ENCODE results near the gene TLL2.

TLL2 gene

DNA sequence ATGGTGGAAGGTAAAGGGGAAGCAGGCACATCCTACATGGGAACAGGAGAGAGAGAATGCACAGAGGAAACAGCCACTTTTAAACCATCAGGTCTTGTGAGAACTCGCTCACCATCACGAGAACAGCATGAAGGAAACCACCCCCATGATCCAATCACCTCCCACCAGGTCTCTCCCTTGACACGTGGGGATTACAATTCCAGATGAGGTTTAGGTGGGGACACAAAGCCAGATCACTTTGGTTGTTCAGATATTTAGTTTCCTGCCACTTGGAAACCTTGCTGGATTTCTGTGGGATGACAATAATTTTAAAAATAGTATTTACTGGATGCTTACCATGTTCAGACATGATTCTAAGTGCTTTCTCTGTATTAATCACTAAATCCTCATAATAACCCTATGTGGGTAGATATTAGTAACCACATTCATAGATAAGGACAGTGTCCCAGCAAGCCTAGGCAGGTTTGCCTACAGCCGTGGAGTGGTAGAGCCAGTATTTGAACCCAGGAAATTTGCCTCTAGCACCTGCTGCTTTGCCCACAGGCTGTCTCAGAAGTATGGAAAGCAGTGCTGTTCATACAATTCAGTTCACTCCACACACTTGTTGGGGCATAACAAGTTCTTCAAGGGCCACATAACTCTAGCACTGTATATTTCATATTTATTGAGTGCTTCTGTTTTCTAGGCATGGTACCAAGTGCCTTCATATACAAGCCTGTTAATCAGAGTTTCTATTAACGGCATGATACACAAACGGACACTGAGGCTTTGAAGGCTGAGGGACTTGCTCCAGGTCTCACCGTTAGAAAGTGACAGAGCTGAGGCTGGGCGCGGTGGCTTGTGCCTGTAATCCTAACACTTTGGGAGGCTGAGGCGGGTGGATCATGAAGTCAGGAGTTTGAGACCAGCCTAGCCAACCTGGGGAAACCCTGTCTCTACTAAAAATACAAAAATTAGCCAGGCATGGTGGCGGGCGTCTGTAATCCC is 8.3 kb downstream of the TLL2 start:
- DNase-seq: no peak

DNA sequence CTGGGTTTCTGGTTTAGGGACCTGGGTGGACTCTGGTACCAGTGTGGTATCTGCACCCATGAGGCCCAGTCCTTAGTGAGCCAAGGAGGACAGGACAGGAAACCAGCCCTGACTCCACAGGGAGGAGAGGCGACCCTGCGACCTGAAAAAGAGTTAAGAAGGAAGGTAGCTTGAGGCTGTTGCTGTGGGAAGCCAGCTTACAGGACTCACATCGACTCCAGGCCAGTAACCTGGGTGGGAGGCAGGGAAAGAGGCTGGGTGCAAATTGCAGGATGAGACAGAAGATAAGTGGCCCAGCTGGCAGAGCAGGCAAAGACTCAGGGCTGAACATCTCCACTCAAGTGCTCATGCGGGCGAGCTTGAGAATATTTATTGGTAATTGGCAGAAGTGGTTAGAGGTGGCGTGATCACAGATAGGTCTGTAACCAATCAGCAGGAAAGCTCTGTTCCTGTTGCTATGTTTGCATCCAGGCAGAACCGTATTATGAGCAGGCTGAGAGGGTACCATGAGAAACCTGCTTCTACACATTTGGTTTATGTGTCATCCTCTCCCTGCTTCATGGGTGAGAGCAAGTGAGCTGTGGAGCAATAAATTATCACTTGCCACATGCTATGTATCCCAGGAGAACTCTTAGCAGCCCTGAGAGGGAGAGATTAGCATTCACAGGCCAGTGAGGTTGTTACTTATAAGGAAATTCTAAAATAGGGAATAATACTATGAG is 11.0 kb downstream of the TLL2 start:
- no peak for DNase-seq

DNA sequence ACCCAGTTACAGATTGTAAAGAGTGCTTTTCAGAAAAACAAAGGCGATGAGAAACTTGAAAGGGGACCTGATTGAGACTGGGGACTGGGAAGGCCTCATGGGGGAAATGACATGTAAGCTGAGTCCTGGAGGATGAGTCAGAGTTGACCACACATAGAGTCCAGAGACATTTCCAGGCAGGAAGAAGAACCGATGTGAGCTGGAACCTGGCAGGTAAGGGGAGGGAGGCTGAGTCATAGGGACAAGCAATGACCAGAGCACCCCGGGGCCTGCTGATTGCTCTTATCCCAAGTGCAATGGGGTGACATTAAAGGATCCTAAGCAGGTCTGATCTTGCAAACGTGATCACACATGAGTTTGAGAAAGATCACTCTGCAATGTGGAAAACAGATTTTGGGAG is 11.7 kb downstream of the TLL2 start:
- DNase-seq: no peak

DNA sequence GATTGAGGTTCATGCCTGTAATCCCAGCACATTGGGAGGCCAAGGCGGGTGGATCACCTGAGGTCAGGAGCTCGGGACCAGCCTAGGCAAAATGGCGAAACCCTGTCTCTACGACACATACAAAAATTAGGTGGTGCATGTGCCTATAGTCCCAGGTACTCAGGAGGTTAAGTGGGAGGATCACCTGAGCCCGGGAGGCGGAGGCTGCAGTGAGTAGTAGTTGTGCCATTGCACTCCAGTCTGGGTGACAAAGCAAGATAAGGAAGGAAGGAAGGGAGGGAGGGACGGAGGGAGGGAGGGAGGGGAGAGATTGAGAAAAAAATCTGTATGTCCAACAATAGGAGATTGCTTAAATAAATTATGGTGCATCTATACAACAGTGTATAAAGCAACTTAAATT is 13.2 kb downstream of the TLL2 start:
- DNase-seq: no peak

DNA sequence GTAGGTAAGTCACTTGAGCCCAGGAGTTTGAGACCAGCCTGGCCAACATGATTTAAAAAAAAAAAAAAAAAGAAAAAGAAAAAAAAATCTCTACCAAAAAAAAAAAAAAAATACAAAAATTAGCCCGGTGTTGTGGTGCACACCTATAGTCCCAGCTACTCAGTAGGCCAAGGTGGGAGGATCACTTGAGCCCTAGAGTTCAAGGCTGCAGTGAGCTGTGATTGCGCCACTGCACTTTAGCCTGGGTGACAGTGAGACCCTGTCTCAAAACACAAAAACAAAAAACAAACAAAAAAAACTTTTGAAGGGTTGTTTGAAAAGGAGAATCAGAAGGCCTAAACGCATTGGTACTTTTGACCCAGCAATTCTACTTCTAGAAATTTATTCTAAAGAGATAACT is 13.7 kb downstream of the TLL2 start:
- no peak for DNase-seq

DNA sequence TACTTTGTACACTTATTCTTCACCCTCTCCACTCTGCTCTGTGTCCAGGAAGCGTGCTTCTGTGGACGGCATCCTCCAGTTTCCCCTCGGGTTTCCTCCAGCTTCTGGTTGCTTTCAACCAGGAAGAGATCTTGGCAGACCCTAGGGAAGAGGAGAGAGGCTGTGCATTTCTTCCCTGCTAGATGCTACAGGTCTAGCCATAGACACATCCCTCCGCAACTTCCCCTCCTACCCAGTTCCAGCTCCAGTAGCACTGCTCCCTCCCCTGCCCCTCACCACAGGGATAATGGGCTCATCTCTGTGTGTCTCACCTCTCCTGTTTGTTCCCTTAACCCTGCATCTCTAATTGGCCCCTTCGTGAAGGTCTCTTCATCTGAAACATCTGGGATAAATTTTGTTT is 16.3 kb downstream of the TLL2 start:
- DNase-seq: no peak

DNA sequence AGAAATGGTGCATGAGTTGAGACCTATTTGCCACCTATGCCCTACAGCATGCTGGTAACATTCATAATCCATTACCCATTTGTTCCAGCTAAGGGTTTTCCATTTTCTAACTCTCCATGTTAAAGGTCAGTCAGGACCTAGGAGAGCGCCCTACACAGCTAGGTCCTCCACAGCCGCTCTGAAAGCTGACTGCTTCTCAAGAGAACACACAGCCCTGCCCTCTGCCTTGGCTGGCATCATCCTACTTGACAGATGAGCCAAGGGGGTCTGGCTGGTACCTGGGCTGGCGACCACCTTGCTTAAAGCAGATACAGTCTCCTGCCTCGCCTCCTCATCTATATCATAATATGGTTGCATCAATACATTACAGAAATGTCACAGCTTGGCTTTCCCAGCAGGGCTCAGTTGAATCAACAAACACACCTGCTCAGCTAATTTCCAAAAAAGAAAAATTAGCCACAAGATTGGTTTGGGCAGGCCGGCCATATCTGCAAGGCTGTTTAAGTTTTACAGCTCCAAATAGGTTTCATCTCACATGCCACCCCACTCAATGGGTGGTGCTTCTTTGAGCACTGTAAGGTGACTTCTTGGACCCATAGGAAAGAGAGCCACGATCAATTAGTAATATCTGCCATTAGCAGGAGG is 17.3 kb downstream of the TLL2 start:
- DNase-seq: no peak

DNA sequence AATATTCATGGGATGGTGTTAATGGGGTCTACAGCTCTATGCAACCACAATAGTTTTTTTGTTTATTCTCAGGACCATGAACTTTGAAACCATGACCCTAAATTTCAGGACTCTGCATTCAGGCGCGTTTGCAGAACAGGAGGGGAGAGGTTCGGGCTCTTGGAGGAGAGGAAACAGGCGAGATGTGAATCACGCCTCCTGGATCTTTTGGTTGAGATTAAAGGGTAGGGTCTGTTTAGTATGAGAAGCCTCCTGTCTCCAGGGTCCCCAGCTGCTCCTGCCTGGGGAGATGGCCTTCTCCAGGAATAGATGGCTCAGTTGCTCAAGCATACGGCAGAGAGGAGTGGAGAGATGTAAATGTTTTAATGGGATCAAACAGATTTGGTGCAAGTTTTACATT is 18.2 kb downstream of the TLL2 start:
- no peak for DNase-seq

DNA sequence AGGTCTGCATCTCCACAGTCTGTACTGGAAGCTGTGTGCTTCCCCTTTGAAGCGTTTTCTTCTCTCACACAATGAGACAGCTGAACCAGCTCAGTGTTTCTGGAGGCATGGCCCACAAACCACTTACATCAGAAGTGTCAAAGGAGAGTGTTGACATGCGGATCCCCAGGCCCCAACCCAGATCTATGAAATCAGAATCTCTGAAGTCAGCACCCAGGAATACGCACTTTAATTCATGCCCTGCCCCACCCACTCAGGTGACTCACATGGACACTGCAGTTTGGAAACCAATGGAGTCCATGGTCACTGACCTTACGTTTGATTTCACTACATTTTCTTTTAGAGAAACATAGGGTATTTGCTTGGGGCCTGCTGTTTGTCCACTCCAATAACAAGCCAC is 19.0 kb downstream of the TLL2 start:
- DNase-seq: no peak

DNA sequence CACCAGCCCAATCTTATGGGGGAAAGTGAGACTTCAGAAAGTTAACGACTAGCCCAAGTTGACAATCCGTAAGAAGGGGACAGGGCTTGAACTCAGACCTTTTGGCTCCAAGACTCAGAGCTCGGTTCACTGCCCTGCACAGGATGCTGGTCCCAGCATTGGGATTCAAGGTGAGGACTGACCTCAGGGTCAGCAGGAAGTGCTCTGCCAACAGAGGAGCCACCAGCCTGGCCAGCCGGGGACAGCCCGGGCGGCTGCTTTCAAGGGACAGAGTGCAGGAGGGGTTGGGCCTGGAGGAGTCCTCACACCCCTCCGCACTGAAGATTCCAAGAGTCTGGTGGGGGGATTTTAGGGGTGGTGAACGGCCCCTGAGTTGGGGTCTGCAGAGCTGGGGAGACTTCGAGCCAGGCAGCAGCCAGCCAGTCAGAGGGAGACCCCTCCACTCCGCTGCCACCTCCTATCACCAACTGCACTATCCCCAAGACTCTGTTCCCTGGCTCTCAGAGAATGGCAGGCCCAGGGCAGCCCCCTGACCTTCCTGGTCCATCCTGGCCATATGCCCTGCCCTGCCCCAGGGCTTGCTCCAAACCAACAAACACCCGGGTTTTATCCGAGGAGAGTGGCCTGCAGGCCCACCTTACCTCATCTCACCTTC is 19.7 kb downstream of the TLL2 start:
- DNase-seq: no peak

DNA sequence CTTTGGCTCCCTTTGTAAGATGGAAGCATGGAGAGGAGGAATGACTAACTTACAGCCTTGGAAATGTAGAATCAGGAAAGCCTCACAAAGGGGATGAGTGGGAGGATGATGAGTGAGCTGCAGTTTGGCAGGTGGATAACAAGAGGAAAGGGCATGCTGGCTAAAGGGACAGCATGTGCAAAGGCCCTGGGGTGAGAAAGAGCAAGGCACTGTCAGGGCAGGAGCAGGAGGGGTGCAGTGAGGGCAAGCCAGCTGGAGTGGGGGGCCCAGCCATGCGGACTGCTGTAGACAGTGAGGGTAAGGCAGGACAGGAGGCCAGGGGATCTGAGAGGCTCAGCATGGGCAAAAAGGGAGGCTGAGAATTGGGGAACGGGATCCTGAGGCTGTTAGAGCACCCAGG is 20.5 kb downstream of the TLL2 start:
- DNase-seq: no peak

DNA sequence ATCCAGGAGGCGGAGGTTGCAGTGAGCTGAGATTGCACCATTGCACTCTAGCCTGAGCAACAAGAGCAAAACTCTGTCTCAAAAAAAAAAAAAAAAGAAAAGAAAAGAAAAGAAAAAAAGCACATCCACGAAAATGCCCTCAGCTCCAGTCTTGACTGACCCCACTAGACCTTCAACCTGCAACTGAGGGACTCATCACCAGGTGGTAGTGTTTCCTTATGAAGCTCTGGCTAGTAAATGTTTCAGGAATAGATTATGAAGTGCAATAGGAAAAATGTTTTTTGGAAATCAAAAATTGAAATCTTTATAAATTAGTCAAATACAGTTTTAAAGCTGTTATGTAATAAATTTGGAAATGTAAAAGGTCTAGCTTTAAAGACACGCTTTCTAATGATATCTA is 22.4 kb downstream of the TLL2 start:
- DNase-seq: no peak

DNA sequence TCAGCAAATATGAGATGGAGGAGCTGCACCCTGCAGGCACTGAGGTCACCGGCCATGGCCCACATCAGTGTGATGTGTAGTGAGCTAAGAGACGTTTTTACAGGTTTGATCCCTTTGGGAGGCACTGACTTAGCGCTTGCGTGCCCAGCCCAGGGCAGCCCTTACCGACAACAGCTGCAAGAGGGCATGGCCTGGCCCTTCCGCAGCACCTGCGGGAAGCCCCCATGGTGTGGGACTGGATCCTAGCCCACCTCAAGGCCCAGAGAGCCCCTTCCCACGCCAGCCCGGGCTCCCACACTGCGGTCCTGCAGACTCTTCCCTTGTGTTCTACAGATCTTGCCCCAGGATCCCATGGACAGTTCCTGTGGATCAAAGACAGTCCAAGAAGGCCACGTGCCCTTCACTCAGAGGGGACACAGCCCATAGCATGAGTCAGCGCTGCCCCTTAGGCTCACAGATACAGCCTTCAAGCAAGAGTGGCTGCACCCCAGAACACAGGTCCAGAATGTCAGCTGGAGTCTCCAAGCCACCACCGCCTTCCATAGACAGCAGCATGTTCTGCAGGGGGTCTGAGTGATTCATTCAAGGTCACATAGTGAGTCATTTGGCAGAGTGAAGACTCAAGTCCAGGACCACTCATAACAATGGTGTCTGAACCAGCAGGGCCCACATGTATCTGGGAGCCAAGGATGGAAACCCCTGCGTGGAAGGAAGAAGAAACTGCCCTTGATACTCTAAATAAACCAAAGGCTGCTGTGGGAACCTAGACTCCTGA is 25.4 kb downstream of the TLL2 start:
- no peak for DNase-seq

DNA sequence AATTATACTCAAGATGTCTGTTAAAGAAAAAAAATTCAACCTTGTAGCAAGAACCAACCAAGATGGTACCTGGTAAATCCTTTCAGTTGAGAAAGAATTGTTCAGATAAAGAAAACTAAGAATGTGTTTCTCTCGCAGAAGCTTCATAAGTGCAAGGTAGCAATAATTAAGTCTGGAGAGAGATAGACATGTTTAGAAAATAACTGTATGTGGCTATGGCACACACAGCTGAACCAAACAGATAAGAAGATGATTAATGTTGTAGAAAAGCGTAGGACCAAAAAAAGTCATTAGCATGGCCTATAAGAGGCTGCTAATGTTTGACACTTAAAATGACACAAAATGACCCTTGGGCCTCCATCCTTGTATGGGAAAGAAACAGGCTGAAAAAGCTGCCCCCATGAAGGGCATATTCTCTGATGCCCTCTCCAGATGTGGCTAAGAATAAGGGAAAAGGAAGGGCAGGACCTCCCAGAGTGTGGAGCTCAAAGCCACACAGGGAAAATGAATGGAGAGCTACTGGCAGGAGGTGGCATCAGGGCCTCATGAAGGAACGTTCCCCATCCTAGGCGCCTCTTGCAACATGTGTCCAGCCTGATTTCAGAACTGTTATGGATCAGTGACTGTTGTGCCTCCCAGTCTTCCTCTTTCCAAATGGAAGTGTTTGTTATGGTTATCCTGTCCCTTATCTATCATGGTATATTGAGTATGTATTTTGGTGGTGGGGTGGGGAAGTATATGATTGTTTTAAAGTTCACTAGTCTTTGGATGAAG is 30.7 kb downstream of the TLL2 start:
- DNase-seq: no peak

DNA sequence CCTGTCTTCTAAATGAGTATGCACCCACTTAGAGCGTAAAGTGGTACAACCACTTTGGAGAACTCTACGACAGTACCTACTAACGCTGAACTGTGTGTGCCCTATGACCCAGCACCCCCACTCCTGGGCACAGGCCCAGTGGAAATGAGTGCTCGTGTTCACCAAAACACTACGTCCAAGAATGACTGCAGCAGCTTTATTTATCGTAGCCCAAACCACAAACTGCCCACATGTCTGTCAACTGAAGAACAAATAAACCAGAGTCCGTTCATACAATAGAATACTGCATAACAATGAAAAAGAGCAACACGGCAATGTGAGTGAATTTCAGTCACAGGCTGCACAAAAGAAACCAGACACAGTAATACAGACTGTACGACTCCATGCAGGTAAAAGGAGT is 35.4 kb downstream of the TLL2 start:
- no peak for DNase-seq

DNA sequence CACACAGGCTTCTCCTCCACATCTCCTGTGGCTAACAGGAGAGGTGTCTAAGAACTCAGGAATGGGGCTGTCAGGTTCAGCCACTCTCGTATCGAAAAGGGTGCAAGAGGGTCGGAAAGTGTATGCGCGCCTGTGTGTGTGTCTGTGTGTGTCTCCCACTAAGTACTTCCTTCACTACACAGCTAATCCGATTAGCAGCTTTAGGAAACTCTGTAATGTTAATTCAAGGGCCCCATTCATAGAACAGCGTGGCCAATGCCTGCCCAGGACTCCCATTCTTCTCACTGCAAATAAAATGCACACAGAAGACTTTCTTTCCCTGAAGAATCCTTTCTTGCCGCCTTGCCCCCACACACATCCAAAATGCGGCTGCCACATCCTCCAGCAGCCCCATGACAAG is 39.9 kb downstream of the TLL2 start:
- no peak for DNase-seq

DNA sequence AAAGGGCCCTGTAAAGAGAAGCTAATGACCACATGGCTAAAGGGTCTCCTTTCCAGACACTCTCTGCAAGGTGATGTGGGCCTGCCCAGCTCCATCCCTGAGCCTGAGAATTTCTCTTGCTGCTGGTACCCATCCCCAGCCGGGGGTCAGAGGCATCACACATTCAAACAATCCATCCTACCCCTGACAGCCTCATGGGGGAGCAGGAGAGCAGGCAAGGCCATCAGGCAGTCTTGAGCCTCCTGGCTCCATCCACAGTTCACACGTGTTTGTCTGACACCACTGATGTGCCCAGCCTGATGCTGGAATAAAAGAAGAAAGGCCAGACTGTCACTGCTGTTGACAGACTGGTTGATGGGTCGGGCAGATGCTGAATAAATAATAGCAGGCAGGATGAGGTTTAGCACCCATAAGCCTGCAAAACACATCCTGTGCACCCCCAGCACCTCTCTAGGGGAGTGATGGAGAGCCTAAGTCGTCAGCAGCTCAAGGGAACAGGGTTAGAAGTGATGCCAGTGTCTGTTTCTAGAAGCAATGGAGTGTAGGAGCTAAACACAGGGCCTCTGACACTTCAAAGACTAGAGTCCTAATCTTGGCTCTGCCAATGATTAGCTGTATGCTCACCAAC is 43.5 kb downstream of the TLL2 start:
- peak; percentile 1 for DNase-seq

DNA sequence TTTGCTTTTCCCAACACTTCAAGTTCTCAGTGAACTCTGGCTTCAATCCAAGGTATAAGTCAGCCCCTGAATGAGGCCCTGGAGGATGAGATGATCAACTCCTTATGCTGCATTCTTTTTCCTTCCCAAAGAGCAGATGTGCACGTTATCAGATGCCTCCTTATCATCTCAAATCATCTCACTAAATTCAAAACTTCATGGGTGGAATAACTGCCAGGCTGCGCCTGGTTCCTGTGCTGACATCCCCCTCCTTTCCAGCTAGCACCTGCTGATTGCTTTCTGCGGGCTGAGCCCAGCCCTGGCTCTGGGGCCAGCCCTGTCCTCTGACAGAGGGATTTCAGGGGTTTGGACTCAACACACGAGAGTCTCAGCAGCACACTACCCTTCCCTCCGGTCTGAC is 44.9 kb downstream of the TLL2 start:
- no peak for DNase-seq

DNA sequence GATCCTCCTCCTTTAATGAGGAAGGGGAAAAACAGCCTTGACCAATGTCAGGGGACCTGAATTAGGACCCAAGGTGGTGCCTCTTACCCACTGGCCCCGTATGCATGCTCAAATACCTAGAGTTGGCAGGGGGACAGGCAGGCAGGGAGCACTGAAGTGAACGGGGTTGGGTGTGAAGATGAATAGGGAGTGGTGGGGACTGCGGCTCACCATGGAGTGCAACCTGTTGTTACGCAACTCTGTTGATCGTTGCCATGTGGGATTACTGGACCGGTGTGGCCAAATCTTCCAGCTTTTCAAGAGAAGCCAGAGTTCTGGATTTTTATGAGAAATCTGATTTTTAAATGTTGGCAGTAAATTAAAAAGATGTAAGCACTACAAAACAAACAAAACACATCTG is 48.1 kb downstream of the TLL2 start:
- DNase-seq: no peak

DNA sequence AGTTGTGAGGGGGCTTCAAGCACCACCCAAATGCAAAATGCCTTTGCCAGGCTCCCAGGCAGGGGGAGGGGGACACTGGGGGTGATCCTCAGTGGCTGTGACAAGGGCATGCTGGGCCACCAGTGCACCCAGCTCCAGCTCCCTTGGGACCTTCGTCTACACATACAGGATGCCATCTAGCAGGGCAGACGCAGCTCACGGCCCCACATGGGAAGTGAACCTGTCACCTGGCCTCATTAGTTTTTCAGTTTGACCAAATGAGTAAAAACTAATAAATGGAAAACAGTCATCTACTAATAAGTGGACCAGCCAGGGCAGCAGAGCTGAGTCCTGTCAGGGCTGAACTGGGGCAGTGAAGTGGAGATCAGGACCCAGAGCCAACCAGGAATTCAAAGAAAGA is 50.2 kb downstream of the TLL2 start:
- DNase-seq: no peak

DNA sequence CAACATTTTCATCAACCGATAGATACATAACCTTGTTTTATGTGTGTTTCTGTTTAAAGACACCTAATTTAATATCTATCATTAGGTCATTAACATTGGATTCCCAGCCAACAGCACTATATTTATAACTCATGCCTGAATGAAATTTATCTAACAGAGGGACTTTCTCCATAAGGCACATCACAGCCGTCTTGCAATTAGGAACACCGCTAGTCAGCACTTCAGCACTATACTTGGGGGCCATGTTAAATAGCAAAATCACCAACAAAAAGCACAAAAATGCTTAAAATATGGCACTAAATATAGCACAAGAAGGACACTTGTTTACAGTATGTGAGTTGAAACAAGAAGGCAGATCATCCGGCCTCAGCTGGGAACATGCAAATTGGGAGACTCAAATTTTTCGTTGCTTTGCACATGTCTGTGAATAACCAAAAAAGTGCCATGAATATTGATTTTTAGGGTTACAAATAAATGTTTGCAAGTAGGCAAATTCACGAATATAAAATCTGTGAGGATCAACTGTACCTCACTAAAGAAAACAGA is 51.0 kb downstream of the TLL2 start:
- no peak for DNase-seq
